H1 (cell line): ENCODE measurements around the gene C16orf95. TPM values are rescaled to one million over a fixed set of nuclear protein-coding genes. Genes with fewer than 3 reads are reported as not detected.

Experiments
- CTCF ChIA-PET: fragments of 300-600 bp; sonication (Branson Sonifier 250); formaldehyde crosslinking; loops from one replicate; lab custom pipeline; 2021; ENCODE audit not compliant: partially characterized antibody; lab: Charles Lee
- POLR2A ChIA-PET: fragments of 300-600 bp; sonication (Branson Sonifier 250); formaldehyde crosslinking; loops from one replicate; lab custom pipeline; 2021; ENCODE audit warnings: inconsistent platforms; ENCODE audit not compliant: partially characterized antibody; lab: Charles Lee
- DNase-seq, 2 experiments: peaks; one replicate each; pipeline versions ENCODE4 v3.0.0 to v3.0.0-alpha.2; 2010 to 2022; ENCODE audit warnings: low spot score in 2 of 2, low read depth in 1 of 2, mixed read lengths in 1 of 2
- FAIRE-seq: peaks from 2 replicates; lab custom pipeline; 2011; peaks lifted over from hg19 to GRCh38; lab: Jason Lieb, UNC
- H2AFZ ChIP-seq: 2 replicates; pipeline ENCODE4 v1.8.1; 2012; ENCODE audit warnings: low read length, inconsistent platforms
- H2AK5ac ChIP-seq: 2 replicates; pipeline ENCODE4 v1.6.1; 2013; ENCODE audit warnings: low read depth, low read length
- H2BK120ac ChIP-seq: replicated peaks from 2 replicates; pipeline ENCODE3; 2013; ENCODE audit warnings: low read depth, low read length, inconsistent platforms
- H2BK12ac ChIP-seq: 2 replicates; pipeline ENCODE4 v1.6.1; 2013; ENCODE audit warnings: low read depth, low read length
- H2BK15ac ChIP-seq: 2 replicates; pipeline ENCODE4 v1.6.1; 2013; ENCODE audit warnings: low read length
- H2BK20ac ChIP-seq: 2 replicates; pipeline ENCODE4 v1.6.1; 2013; ENCODE audit warnings: low read length
- H2BK5ac ChIP-seq: 2 replicates; pipeline ENCODE4 v1.6.1; 2013; ENCODE audit warnings: low read depth, low read length
- H3K14ac ChIP-seq: 2 replicates; pipeline ENCODE4 v1.6.1; 2013; ENCODE audit warnings: inconsistent platforms; ENCODE audit not compliant: insufficient read length
- H3K18ac ChIP-seq: 2 replicates; pipeline ENCODE4 v1.6.1; 2013; ENCODE audit warnings: low read length; ENCODE audit errors: extremely low read depth
- H3K23ac ChIP-seq: 2 replicates; pipeline ENCODE4 v1.6.1; 2013; ENCODE audit warnings: inconsistent platforms; ENCODE audit not compliant: insufficient read length
- H3K23me2 ChIP-seq: 2 replicates; pipeline ENCODE4 v1.6.1; 2013; ENCODE audit warnings: low read depth, low read length
- H3K27ac ChIP-seq: 2 replicates; pipeline ENCODE4 v1.6.1; 2011; ENCODE audit warnings: low read depth, low read length, inconsistent platforms
- H3K27me3 ChIP-seq, 4 experiments: replicated peaks in 1 of 4; 1 replicate in 1 of 4; 2 replicates in 3 of 4; pipeline versions ENCODE4 v1.6.1 to v1.8.1; 2011 to 2013; ENCODE audit warnings: low read length in 3 of 4, mild to moderate bottlenecking in 3 of 4, inconsistent platforms in 2 of 4, mixed read lengths in 2 of 4, moderate library complexity in 1 of 4; ENCODE audit not compliant: control insufficient read depth in 3 of 4, insufficient read depth in 3 of 4; ENCODE audit errors: extremely low read depth in 1 of 4
- H3K36me3 ChIP-seq, 4 experiments: 2 replicates each; pipeline versions ENCODE4 v1.6.1 to v1.8.1; 2011 to 2013; ENCODE audit warnings: mild to moderate bottlenecking in 4 of 4, low read length in 3 of 4, moderate library complexity in 2 of 4, control low read depth in 1 of 4, inconsistent platforms in 1 of 4; ENCODE audit not compliant: insufficient read depth in 4 of 4, control insufficient read depth in 2 of 4
- H3K4ac ChIP-seq: replicated peaks from 2 replicates; pipeline ENCODE3; 2013; ENCODE audit warnings: low read length, low read depth, mixed read lengths, inconsistent platforms; ENCODE audit not compliant: insufficient read length
- H3K4me1 ChIP-seq, 4 experiments: replicated peaks in 1 of 4; 1 replicate in 1 of 4; 2 replicates in 3 of 4; pipeline versions ENCODE4 v1.6.1 to v1.8.1; 2011 to 2013; ENCODE audit warnings: low read length in 3 of 4, inconsistent platforms in 2 of 4, mixed read lengths in 1 of 4; ENCODE audit not compliant: insufficient read depth in 4 of 4, control insufficient read depth in 3 of 4
- H3K4me2 ChIP-seq, 2 experiments: 2 replicates each; pipeline versions ENCODE4 v1.6.1 to v1.8.1; 2011 to 2013; ENCODE audit warnings: low read depth in 2 of 2, low read length in 2 of 2, control low read depth in 1 of 2, inconsistent platforms in 1 of 2, mild to moderate bottlenecking in 1 of 2; ENCODE audit not compliant: insufficient read depth in 1 of 2
- H3K4me3 ChIP-seq, 4 experiments: fragments of 200-600, 300-600 bp in 1 of 4; sonication (generic), shearing (Covaris generic), sonication (Bioruptor Twin) in 1 of 4; 2 replicates each; pipeline versions ENCODE4 v1.5.1 to v1.8.1; 2011 to 2016; ENCODE audit warnings: low read length in 4 of 4, low read depth in 3 of 4, control low read depth in 2 of 4, inconsistent platforms in 2 of 4, mild to moderate bottlenecking in 2 of 4, mixed read lengths in 1 of 4, moderate library complexity in 1 of 4; ENCODE audit not compliant: insufficient read depth in 2 of 4; ENCODE audit errors: extremely low read depth in 1 of 4
- H3K56ac ChIP-seq: replicated peaks from 2 replicates; pipeline ENCODE3; 2013; ENCODE audit warnings: low read depth, mild to moderate bottlenecking, mixed read lengths, low read length, inconsistent platforms; ENCODE audit not compliant: insufficient read length
- H3K79me1 ChIP-seq: 2 replicates; pipeline ENCODE4 v1.6.1; 2013; ENCODE audit warnings: low read depth, low read length, control low read depth
- H3K79me2 ChIP-seq, 2 experiments: 2 replicates each; pipeline versions ENCODE4 v1.6.1 to v1.8.1; 2012 to 2013; ENCODE audit warnings: low read length in 2 of 2, mild to moderate bottlenecking in 2 of 2, inconsistent platforms in 1 of 2; ENCODE audit not compliant: insufficient read depth in 2 of 2, control insufficient read depth in 1 of 2
- H3K9ac ChIP-seq, 4 experiments: replicated peaks in 1 of 4; 1 replicate in 1 of 4; 2 replicates in 3 of 4; pipeline versions ENCODE4 v1.6.1 to v1.8.1; 2011 to 2013; ENCODE audit warnings: low read depth in 3 of 4, low read length in 3 of 4, control low read depth in 2 of 4, mild to moderate bottlenecking in 2 of 4, moderate library complexity in 2 of 4, inconsistent platforms in 1 of 4; ENCODE audit errors: extremely low read depth in 1 of 4
- H3K9me3 ChIP-seq, 2 experiments: 2 replicates each; pipeline versions ENCODE4 v1.6.1 to v1.8.1; 2012 to 2013; ENCODE audit warnings: mild to moderate bottlenecking in 2 of 2, moderate library complexity in 2 of 2, control low read depth in 1 of 2, inconsistent platforms in 1 of 2, low read depth in 1 of 2, low read length in 1 of 2, mixed read lengths in 1 of 2; ENCODE audit not compliant: insufficient read depth in 2 of 2
- H4K20me1 ChIP-seq, 2 experiments: replicated peaks in 1 of 2; 2 replicates each; pipeline versions ENCODE3 to v1.8.1; 2011 to 2013; ENCODE audit warnings: inconsistent platforms in 2 of 2, low read length in 2 of 2, mild to moderate bottlenecking in 1 of 2; ENCODE audit not compliant: insufficient read depth in 2 of 2, control insufficient read depth in 1 of 2
- H4K5ac ChIP-seq: 2 replicates; pipeline ENCODE4 v1.6.1; 2013; ENCODE audit warnings: low read length, low read depth, mixed read lengths, inconsistent platforms; ENCODE audit not compliant: insufficient read length
- H4K8ac ChIP-seq: 2 replicates; pipeline ENCODE4 v1.8.0; 2013; ENCODE audit warnings: mild to moderate bottlenecking, moderate library complexity, low read length, inconsistent platforms; ENCODE audit not compliant: insufficient read depth; ENCODE audit errors: extremely low read depth
- H4K91ac ChIP-seq: replicated peaks from 2 replicates; pipeline ENCODE3; 2013; ENCODE audit warnings: low read length, mixed read lengths, inconsistent platforms; ENCODE audit not compliant: insufficient read length
- WGBS, 2 experiments: shearing (Covaris generic) in 1 of 2; methylation state at CpG; one replicate each; pipeline versions ENCODE4 v1.1.6 to v1.1.7; 2013 to 2015; ENCODE audit warnings: low lambda C conversion rate in 2 of 2, mixed read lengths in 2 of 2, inconsistent platforms in 1 of 2, low coverage in 1 of 2, missing lambda C conversion rate in 1 of 2; ENCODE audit not compliant: insufficient replicate concordance in 2 of 2, insufficient coverage in 1 of 2, insufficient read length in 1 of 2; ENCODE audit errors: extremely low coverage in 1 of 2, missing lambda C conversion rate in 1 of 2; 5-methylcytosine and 5-hydroxymethylcytosine counted together
- polyA plus RNA-seq, 7 experiments: library from polyadenylated mRNA; depleted of rRNA in 3 of 7; stranded (reverse) in 5 of 7; unstranded in 2 of 7; fragments of >200 nt in 5 of 7; fragments of 200-250 nt in 2 of 7; gene quantifications; 1 replicate in 5 of 7; 2 replicates in 1 of 7; 4 replicates in 1 of 7; pipeline versions ENCODE4 v1.2.1 to v1.2.3, GENCODE V29; 2011 to 2013; ENCODE audit warnings: missing spikeins in 2 of 7, mixed read lengths in 2 of 7
- total RNA-seq: library from RNA; stranded (reverse); fragmentation: NEBNext Ultra II Directional; extraction: Animal tissue kit (Norgen Biotek cat#: 25700); gene quantifications from 2 replicates; pipeline ENCODE4 v1.2.1, GENCODE V29; 2021

The C16orf95 gene
- total and polyA plus RNA-seq, 2 of the 8 experiments (the other 6 are each of a cell fraction or from before 2014, with no cell fraction given): 5.0 to 5.4 TPM

DNA sequence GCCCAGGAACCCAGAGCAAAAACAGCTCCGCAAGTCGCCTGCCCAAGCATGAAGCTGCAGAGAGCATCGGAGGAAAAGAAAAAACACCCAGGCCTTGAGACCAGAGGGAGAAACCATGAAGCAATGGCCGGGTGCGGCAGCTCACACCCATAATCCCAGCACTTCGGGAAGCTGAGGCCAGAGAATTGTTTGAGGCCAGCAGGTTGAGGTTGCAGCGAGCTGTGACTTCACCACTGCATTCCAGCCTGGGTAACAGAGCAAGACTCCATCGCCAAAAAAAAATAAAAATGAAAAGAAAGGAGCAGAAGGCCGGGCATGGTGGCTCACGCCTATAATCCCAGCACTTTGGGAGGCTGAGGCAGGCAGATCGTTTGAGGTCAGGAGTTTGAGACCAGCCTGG, 40.3 kb downstream of the C16orf95 start:
- Histone ChIP-seq H3K4ac (no peak overlapping the region), H2BK5ac (no peak overlapping the region), H3K18ac (no peak overlapping the region), H3K4me1 (no peaks in the 10 kb centered on the region), H4K8ac (no peak overlapping the region), H3K27ac (no peak overlapping the region), H2AFZ (no peak overlapping the region), H3K14ac (no peak overlapping the region), H2AK5ac (no peak overlapping the region), H2BK120ac (no peak overlapping the region), H2BK15ac (no peak overlapping the region), H3K27me3 (no peaks in the 10 kb centered on the region; a peak in 1 of 7 replicates), H2BK12ac (no peak overlapping the region), H3K23ac (no peak overlapping the region), H4K20me1 (no peaks in the 10 kb centered on the region), H3K36me3 (no peaks in the 10 kb centered on the region), H3K79me2 (no peaks in the 10 kb centered on the region), H3K56ac (no peak overlapping the region), H4K91ac (no peak overlapping the region), H3K79me1 (no peaks in the 10 kb centered on the region), H2BK20ac (no peak overlapping the region), H3K4me3 (no peak overlapping the region), H4K5ac (no peak overlapping the region), H3K9ac (no peak overlapping the region), H3K9me3 (no peaks in the 10 kb centered on the region), H3K23me2 (no peaks in the 10 kb centered on the region), H3K4me2 (no peak overlapping the region)
- no peak for DNase-seq
- 91% methylated on average over 11 of the region's 11 CpGs; no CpG with 5 or more reads in 1 of the 2 experiments for WGBS, 2 experiments
- ChIA-PET POLR2A (no interaction called here), CTCF (interaction anchor here (0.6 to 5.9 kb wide), 17 partner anchors 9 to 1360 kb away, joined by 3 to 62 read pairs (median 4); no protein-coding TSS in a partner anchor)
- FAIRE-seq: no peak
